ENCODE results near the gene CERS6. TPM values are rescaled to one million over a fixed set of nuclear protein-coding genes. Genes with fewer than 3 reads are reported as not detected.

The CERS6 gene
- total and polyA plus RNA-seq, 2 of the 8 experiments (the other 6 are each of a cell fraction or from before 2014, with no cell fraction given) = 6.8 to 28.2 TPM

- TF ChIP-seq SAP30 (IDR thresholded peaks at IDR 0.05; ENCODE audit: insufficient read depth, insufficient replicate concordance, low read length) (no peak), CBX5 (IDR thresholded peaks at IDR 0.05; ENCODE audit: low read depth, low read length) (no peak), JUND (IDR thresholded peaks at IDR 0.05; ENCODE audit: low read length) (no peak), NANOG (IDR thresholded peaks at IDR 0.05; ENCODE audit: insufficient read depth, low read depth, low read length, poor library complexity, severe bottlenecking) (no peak)
Measured at GRCh38 chr2:168775837-168776236, 319.8 kb downstream of the CERS6 start (continued).
